Hypothalamus (tissue), 51 donors: Measurements from ENCODE around the gene DEPDC5.
A peak's percentile ranks its signal among the peaks of the same experiment; 100 is the strongest.
"Not testable (repeated sequence)": the region's sequence is repeated elsewhere in the genome, so short reads cannot be mapped to it uniquely, and the experiment has no call there.

ENCODE experiments used
- DNase-seq, 51 donors: peaks; one replicate each; lab custom pipeline; 2025; lab: John Stamatoyannopoulos, UW

Gene DEPDC5

GRCh38 chr22:31753634-31754501 is at the start of gene DEPDC5:
Gene DEPDC5 (plus strand): TSS chr22:31754019. CDS start chr22:31754922, 903 bp downstream.
- DNase-seq, result peak; percentile 33 to 97 (median 91)

DNA sequence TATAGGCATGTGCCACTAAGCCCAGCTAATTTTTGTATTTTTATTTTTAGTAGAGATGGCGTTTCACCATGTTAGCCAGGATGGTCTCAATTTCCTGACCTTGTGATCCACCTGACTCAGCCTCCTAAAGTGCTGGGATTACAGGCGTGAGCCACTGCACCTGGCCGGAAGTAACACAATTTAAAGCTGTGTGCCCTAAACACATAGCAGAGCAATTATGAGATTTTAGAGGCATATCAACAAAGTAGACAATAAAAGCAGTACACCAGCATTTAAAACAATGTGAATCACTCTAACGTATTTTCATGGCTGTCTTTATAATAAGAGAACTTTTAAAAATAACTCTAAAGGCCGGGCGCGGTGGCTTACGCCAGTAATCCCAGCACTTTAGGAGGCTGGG is 46.3 kb upstream of the DEPDC5 start:
- DNase-seq, result no peak

DNA sequence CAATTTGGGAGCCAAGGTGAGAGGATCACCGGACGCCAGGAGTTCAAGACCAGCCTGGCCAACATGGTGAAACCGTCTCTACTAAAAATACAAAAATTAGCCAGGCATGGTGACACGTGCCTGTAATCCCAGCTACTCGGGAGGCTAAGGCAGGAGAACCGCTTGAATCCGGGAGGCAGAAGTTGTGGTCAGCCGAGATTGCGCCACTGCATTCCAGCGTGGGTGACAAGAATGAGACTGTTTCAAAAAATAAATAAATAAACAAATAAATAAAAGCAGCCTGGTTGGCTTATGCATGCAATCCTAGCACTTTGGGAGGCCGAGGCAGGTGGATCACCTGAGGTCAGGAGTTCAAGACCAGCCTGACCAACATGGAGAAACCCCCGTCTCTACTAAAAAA is 42.6 kb upstream of the DEPDC5 start:
- not testable (repeated sequence) for DNase-seq

- DNase-seq, result no peak
These were observed 38.6 kb upstream of the DEPDC5 start for GRCh38 chr22:31715147-31715778.

GRCh38 chr22:31719850-31720471 is 33.9 kb upstream of the DEPDC5 start:
- DNase-seq, result no peak

DNA sequence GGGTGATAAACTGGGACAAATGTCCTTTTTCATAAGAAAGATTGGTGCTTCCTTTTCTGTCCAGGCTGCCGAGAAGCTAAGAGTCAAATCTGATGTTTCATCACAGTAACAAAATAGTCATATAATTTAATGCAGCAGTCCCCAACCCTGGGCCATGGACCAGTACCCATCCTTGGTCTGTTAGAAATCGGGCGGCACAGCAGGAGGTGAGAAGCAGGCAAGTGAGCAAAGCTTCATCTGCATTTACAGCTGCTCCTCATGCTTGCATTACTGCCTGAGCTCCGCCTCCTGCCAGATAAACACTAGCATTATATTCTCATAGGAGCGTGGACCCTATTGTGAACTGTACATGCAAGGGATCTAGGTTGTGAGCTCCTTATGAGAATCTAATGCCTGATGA is 30.1 kb upstream of the DEPDC5 start:
- DNase-seq, result no peak

DNA sequence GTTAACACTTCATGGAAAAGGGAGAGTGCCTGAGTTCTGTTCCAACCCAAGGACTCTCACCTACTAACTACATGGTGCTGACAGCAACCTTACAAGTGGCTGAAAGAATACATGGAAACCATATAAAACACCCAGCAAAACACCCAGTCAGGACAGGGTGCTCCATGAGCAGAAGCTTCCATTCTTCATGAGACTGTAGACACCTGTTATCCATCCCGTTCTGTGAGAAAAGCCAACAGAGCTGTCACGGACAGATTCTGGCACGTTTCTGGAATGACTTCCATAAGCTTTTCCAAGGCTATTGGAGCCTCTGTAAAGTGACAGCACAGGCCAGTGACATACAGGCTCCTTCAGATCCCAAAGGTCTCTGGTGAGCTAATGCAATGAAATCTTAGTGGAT is 27.1 kb upstream of the DEPDC5 start:
- no peak for DNase-seq

DNA sequence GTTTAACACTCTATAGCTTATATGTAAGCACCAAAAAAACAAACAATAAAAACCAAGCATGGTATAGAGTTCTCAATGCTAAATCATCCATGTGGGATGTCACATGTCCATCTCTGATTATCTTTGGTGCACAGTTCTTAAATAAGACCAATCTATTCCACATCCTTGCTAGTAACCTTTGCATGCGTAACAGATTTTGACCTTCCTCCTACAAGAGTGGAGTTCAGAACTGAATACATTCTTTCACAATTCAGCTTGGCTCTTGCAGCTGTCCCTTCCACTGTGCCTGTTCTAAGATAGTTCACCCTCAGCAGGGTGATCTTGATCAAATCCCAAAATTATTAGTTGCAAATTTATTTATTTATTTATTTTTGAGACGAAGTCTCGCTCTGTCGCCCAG is 25.0 kb upstream of the DEPDC5 start:
- DNase-seq, result no peak

DNA sequence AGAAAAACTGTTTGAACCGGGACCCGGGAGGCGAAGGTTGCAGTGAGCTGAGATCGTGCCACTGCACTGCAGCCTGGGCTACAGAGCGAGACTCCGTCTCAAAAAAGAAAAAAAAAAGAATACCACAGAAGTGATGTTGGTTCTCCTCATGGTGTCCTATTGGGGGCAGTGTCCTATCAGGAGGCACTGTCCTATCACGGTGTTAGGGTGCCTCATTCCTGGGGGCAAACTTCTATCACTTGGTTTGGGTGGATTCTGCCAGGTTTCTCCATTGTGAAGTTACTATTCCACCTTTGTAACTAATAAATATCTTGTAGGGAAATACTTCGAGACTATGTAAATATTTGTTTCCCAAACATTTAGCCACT is 23.5 kb upstream of the DEPDC5 start:
- no peak for DNase-seq

DNA sequence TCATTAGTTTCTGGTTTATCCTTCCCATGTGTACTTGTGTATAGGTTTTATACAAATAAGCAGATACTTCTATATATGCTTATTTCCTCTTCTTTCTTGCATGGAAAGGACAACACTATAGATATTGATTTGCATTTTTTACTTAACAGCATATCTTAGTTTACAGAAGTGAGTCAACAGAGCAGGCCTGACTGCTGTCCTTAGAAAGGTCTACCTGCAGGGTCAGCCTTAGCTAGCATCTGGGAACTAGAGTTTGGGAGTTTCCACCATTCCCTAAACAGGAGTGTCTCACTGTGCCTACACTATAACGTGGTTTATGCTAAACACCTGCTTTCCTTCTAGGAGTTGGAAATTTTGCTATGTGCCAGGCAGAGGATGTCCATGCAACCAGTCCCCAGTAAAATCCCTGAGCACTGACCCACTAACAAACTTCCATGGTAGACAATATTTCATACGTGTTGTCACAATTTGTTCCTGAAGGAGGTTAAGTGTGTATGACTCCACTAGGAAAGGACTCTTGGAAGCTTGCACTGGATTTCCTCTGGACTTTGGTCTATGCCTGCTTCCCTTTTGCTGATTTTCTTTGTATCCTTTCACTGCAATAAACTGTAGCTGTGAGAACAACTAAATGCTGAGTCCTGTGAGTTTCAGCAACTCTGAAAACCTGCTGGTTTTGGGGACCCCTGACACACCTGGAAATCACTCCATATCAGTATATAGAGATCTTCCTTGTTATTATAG is 21.6 kb upstream of the DEPDC5 start:
- DNase-seq, result no peak

GRCh38 chr22:31733580-31734079 is 20.2 kb upstream of the DEPDC5 start:
- no peak for DNase-seq

GRCh38 chr22:31734512-31734911 is 19.3 kb upstream of the DEPDC5 start:
- no peak for DNase-seq

GRCh38 chr22:31736458-31736857 is 17.4 kb upstream of the DEPDC5 start:
- DNase-seq, result no peak

DNA sequence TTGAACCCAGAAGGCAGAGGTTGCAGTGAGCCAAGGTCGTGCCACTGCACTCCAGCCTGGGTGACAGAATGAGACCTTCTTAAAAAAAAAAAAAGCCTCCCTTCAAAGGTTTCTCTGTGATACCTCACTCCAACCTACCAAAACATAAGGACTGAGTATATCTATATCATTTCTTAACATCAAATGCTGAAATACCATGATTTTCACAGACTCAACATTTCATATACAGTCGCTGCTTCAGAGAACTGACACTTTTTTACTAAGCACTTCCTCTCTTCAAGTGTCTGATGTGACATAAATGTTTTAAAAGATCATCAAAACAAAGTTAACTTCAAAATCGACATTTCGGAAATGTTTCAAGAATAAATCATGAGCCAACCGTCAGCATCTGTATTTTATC is 15.9 kb upstream of the DEPDC5 start:
- no peak for DNase-seq

- no peak for DNase-seq
These were observed 15.3 kb upstream of the DEPDC5 start for GRCh38 chr22:31738566-31738965.

- no peak for DNase-seq
These were observed 14.0 kb upstream of the DEPDC5 start for GRCh38 chr22:31739795-31740201.

GRCh38 chr22:31740314-31740713 is 13.5 kb upstream of the DEPDC5 start:
- not testable (repeated sequence) for DNase-seq

DNA sequence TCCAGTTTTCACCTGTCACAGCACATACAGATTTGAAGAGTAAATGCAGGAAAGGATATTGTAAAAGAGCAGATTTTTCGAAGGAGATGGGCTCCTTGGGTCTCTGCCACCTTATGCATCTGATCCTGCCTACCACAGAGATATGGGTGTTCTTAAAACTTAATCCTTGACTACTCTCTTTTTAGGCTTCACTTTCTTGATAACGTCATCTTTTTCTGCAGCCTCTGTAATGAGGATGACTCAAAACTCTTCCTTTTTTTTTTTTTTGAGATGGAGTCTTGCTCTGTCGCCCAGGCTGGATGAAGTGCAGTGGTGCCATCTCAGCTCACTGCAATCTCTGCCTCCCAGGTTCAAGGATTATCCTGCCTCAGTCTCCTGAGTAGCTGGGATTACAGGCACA is 11.7 kb upstream of the DEPDC5 start:
- DNase-seq, result no peak

DNA sequence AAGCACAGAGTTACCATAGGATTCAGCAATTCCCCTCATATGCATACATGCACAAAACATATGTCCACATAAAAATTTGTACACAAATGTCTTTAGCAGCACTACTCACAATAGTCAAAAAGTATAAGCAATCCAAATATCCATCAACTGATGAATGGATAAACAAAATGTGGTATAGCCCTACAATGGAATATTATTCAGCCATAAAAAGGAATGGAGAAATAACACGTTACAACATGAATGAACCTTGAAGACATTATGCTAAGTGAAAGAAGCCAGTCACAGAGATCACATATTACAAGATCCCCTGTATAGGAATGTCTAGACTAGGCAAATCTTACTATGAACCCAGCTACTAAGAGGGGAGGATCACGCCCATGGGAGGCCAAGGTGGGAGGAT is 11.1 kb upstream of the DEPDC5 start:
- no peak for DNase-seq

- DNase-seq, result no peak
These were observed 9.9 kb upstream of the DEPDC5 start for GRCh38 chr22:31743871-31744270.

DNA sequence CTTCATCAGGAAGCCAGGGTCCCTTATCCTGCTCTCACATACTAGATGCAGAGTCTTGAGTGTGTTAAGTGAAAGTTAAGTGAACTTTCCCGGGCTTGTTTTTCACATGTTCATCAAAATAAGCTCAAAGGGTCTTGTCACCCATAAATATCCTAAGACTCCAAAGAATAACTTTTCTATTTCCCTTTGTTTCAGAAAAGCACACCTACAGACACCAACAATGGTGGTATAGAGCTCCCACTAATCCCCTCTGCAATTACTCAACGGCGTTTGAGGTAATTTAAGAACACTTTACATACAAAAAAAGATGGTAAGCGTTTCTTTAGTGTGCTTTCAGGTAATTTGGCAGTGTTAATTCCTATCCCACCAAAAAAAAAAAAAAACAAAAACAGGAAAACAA is 6.4 kb upstream of the DEPDC5 start:
- DNase-seq, result no peak
